GM08714 (cell line): ENCODE data around the gene ARHGDIA.

Experiments
- H3K4me3 ChIP-seq: fragments of 200-500 bp; sonication (Bioruptor generic); 2 replicates; pipeline ENCODE4 v1.5.1; 2014; ENCODE audit warnings: mild to moderate bottlenecking, low read length, inconsistent platforms
- ZNF274 ChIP-seq: IDR thresholded peaks from 2 replicates; pipeline ENCODE4 v1.6.1; 2012; ENCODE audit warnings: mild to moderate bottlenecking, low read depth, low read length

ARHGDIA gene

DNA sequence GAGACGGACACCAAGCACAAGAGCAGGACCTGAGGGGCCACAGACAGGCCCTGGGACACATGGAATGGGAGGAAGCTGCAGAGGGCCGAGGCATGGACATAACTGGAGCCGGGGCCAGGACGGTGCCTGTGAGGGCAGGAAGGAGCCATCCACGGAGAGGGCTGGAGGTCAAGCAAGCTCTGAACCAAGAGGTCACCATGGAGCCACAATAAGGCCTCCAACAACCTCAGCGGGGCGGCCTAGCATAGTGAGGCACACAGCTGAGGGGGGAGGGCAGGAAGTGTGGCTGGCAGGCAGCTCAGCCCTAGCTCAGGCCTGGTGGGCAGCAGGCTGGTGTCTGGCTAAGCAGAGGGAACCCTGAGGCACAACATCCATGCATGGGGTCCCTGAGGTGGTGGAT, 42.5 kb downstream of the ARHGDIA start:
- TF ChIP-seq ZNF274: no peak
- H3K4me3 ChIP-seq: no peak overlapping the region

GRCh38 chr17:81825841-81826466, 45.2 kb downstream of the ARHGDIA start:
- H3K4me3 ChIP-seq: no peak overlapping the region
- TF ChIP-seq ZNF274: no peak

GRCh38 chr17:81824595-81824994, 46.5 kb downstream of the ARHGDIA start:
- no peak for TF ChIP-seq ZNF274
- H3K4me3 ChIP-seq: no peak overlapping the region

- no peak for TF ChIP-seq ZNF274
- no peak overlapping the region for H3K4me3 ChIP-seq
Observed at GRCh38 chr17:81823820-81824550, 47.2 kb downstream of the ARHGDIA start.

GRCh38 chr17:81822996-81823819, 47.9 kb downstream of the ARHGDIA start:
- no peak for TF ChIP-seq ZNF274
- no peak overlapping the region for H3K4me3 ChIP-seq

DNA sequence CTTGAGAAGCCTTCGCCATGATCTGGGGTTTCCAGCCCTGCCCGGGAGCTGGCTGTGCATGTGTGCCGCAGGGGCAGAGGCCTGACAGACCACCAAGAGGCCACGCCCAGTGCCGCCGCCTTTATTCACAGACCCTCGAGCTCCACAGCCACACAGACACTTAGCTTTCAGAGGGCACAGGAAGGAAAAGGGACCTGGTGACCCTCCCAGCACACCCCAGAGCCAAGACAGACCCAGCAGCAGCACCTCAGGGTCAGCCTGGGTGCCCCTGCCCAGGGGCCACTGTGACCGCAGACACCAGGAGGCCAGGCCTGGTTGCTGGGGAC, 48.9 kb downstream of the ARHGDIA start:
- no peak overlapping the region for H3K4me3 ChIP-seq

GRCh38 chr17:81821603-81822311, 49.4 kb downstream of the ARHGDIA start:
- no peak for TF ChIP-seq ZNF274
- H3K4me3 ChIP-seq: no peak overlapping the region

More for the DNA sequence above, 48.9 kb downstream of the ARHGDIA start:
- TF ChIP-seq ZNF274: no peak

GRCh38 chr17:81821147-81821546, 50.0 kb downstream of the ARHGDIA start:
- H3K4me3 ChIP-seq: no peak overlapping the region
- TF ChIP-seq ZNF274: no peak

- H3K4me3 ChIP-seq: no peak overlapping the region
- no peak for TF ChIP-seq ZNF274
Observed at GRCh38 chr17:81819708-81820107, 51.4 kb downstream of the ARHGDIA start.

- TF ChIP-seq ZNF274: no peak
- no peak overlapping the region for H3K4me3 ChIP-seq
Observed at GRCh38 chr17:81817758-81818147, 53.4 kb downstream of the ARHGDIA start.
